Mammary epithelial cell (primary cell): ENCODE measurements around the gene CAMTA1.

Experiments
- EZH2 ChIP-seq: IDR thresholded peaks from 2 replicates; pipeline ENCODE4 v1.6.1; 2012; ENCODE audit warnings: low read length, inconsistent platforms, borderline replicate concordance
- TF ChIP-seq, protein P1 (sequence below), 2 donors: IDR thresholded peaks in 1 of 2; conservative IDR thresholded peaks in 1 of 2; 2 replicates each; pipeline ENCODE4 v1.5.1; 2011 to 2012; ENCODE audit warnings: inconsistent platforms in 2 of 2, low read length in 2 of 2, mild to moderate bottlenecking in 2 of 2, control low read depth in 1 of 2, low read depth in 1 of 2; ENCODE audit not compliant: insufficient read depth in 1 of 2; ENCODE audit errors: extremely low read depth in 1 of 2

DNA sequence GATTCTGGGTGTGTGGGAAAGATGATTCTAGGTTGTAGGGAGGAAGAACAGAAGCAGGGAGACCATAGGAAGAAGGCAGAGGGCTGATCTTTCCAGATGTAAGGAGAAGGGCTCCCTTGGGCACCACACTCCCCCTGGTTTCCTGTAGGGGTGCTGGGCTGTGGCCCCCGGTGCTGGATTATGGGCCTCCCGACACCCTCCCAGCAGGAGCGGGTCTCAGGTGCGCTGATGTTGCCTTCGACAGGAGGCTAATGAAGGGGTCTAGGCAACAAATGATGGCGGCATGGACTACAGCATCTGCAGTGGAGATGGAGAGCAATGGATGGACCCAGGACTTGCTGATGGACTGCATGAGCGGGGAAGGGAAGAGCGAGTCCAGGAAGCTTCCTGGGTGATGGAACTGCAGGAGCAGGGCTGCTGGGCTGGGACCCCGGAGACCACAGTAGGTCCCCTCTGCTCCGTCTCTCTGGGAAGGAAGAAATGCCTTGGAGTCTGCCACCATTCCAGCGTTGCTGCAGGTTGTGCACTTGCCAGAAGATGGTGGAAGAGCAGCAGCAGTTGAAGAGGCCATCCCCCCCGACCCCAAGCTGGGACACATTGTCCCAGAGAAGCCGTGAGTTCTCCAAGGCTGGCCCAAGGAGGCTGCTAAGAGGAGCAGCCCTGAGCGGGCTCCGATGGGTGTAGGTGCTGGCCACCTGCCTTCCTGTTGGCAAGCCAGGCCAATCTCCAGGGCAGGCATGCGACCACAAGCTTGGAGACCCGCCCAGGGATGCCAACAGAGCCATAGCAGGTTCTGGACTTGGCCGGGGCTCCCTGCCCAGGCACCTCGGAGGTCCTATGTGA, 890.4 kb downstream of the CAMTA1 start:
- TF ChIP-seq, protein P1, sequence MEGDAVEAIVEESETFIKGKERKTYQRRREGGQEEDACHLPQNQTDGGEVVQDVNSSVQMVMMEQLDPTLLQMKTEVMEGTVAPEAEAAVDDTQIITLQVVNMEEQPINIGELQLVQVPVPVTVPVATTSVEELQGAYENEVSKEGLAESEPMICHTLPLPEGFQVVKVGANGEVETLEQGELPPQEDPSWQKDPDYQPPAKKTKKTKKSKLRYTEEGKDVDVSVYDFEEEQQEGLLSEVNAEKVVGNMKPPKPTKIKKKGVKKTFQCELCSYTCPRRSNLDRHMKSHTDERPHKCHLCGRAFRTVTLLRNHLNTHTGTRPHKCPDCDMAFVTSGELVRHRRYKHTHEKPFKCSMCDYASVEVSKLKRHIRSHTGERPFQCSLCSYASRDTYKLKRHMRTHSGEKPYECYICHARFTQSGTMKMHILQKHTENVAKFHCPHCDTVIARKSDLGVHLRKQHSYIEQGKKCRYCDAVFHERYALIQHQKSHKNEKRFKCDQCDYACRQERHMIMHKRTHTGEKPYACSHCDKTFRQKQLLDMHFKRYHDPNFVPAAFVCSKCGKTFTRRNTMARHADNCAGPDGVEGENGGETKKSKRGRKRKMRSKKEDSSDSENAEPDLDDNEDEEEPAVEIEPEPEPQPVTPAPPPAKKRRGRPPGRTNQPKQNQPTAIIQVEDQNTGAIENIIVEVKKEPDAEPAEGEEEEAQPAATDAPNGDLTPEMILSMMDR (conservative IDR thresholded peaks at IDR 0.05 in 1 of 2, IDR thresholded peaks at IDR 0.05 in 1 of 2; ENCODE audit: extremely low read depth in 1 of 2, insufficient read depth in 1 of 2, low read depth in 1 of 2, low read length in 2 of 2), result no peak
- no peak for TF ChIP-seq EZH2
